Activated T-cell treated with anti-CD3 and anti-CD28 coated beads, Interleukin-2, amount 50 U/mL, for 4 hours (primary cell): ENCODE results near the gene ATP5IF1. TPM values are rescaled to one million over a fixed set of nuclear protein-coding genes. Genes with fewer than 3 reads are reported as not detected.

Experiments used
- ATAC-seq, 2 donors: fragments of 200-7000 bp; cut with Tn5 transposase; one replicate each; pipeline ENCODE4 v1.10.0; 2021
- DNase-seq: peaks from one replicate; pipeline ENCODE4 v3.0.0-alpha.2; 2020
- H3K27me3 Mint-ChIP-seq: one replicate; pipeline ENCODE4 v1.8.0; 2021; ENCODE audit warnings: low read depth, mixed read lengths
- H3K36me3 Mint-ChIP-seq: one replicate; pipeline ENCODE4 v1.8.0; 2022; ENCODE audit warnings: mixed read lengths; ENCODE audit not compliant: insufficient read depth
- H3K4me1 Mint-ChIP-seq: one replicate; pipeline ENCODE4 v1.8.0; 2021; ENCODE audit warnings: low read depth, mixed read lengths
- H3K4me3 Mint-ChIP-seq: one replicate; pipeline ENCODE4 v1.8.0; 2021; ENCODE audit warnings: mild to moderate bottlenecking, moderate library complexity, mixed read lengths
- H3K9me3 Mint-ChIP-seq: one replicate; pipeline ENCODE4 v1.8.0; 2021; ENCODE audit warnings: mixed read lengths
- total RNA-seq, 3 donors: library from RNA; stranded (reverse); gene quantifications; one replicate each; pipeline ENCODE4 v1.2.1, GENCODE V29; 2021

Gene ATP5IF1
- total RNA-seq, 3 donors from 2014 or later = 110 to 121 (median 114) TPM

DNA sequence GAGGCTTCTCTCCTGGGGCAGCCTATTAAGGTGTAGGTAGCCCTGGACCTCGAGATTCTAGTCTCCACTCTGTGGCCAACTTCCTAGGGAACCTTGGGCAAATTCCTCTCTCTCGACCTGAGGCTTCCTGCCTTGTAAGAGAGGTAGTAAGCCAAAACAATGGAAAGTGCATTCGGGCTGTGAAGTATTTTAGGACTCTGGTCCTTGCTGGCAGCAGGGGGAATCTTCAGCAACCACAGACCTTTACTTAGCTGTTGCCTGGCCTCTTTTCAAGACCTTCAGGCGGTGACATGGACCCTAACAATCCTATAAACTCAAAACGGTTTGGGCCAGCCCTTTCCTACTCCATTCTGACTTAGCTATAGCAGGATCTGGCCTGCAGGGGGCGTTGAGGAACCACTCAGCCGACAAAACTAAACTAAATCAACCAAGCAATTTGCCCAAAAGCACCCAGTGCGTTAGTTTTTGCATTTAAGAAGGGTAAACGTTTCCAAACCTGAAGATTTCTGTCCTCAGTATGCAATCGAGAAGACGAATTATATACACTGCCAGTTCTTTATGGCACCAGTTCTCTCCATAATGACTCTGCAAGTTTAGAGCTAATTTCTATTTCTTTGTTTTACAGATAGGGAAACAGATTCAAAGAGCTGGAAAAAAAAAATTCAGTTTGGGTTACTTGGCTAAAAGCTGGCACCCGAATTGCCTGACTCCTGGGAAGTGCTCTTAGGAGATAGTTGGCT lies 12.5 kb downstream of the ATP5IF1 start:
- H3K36me3 Mint-ChIP-seq = no peaks in the 10 kb centered on the region
- DNase-seq (peak; percentile 76), ATAC-seq (peak; percentile 29 to 42)
- H3K4me3 Mint-ChIP-seq = peak overlapping the region; percentile 71
- peaks cover 55% of the 10 kb centered on the region for H3K4me1 Mint-ChIP-seq
- no peaks in the 10 kb centered on the region for H3K27me3 Mint-ChIP-seq
- no peaks in the 10 kb centered on the region for H3K9me3 Mint-ChIP-seq

GRCh38 chr1:28249013-28249865 lies 13.3 kb downstream of the ATP5IF1 start:
- ATAC-seq = peak; percentile 27 to 36
- DNase-seq = peak; percentile 30
- Mint-ChIP-seq H3K4me1 (peaks cover 48% of the 10 kb centered on the region), H3K4me3 (peak overlapping the region; percentile 71), H3K36me3 (no peaks in the 10 kb centered on the region), H3K27me3 (no peaks in the 10 kb centered on the region), H3K9me3 (no peaks in the 10 kb centered on the region)

- peaks cover 41% of the 10 kb centered on the region for H3K4me1 Mint-ChIP-seq
- ATAC-seq (no peak), DNase-seq (no peak)
- H3K27me3 Mint-ChIP-seq = no peaks in the 10 kb centered on the region
- no peak overlapping the region for H3K4me3 Mint-ChIP-seq
- H3K36me3 Mint-ChIP-seq = no peaks in the 10 kb centered on the region
- H3K9me3 Mint-ChIP-seq = no peaks in the 10 kb centered on the region
Observed at GRCh38 chr1:28249866-28250295, 14.0 kb downstream of the ATP5IF1 start.

GRCh38 chr1:28256197-28256827 lies 20.4 kb downstream of the ATP5IF1 start:
- peaks cover 6% of the 10 kb centered on the region for H3K36me3 Mint-ChIP-seq
- no peak for ATAC-seq
- peaks cover 41% of the 10 kb centered on the region for H3K4me1 Mint-ChIP-seq
- DNase-seq = no peak
- H3K4me3 Mint-ChIP-seq = peak overlapping the region; percentile 14
- no peaks in the 10 kb centered on the region for H3K27me3 Mint-ChIP-seq
- H3K9me3 Mint-ChIP-seq = no peaks in the 10 kb centered on the region

- H3K27me3 Mint-ChIP-seq = no peaks in the 10 kb centered on the region
- H3K4me1 Mint-ChIP-seq = peaks cover 44% of the 10 kb centered on the region
- no peak for ATAC-seq
- peaks cover 6% of the 10 kb centered on the region for H3K36me3 Mint-ChIP-seq
- no peak overlapping the region for H3K4me3 Mint-ChIP-seq
- no peak for DNase-seq
- H3K9me3 Mint-ChIP-seq = no peaks in the 10 kb centered on the region
Observed at GRCh38 chr1:28257736-28258135, 21.8 kb downstream of the ATP5IF1 start.

DNA sequence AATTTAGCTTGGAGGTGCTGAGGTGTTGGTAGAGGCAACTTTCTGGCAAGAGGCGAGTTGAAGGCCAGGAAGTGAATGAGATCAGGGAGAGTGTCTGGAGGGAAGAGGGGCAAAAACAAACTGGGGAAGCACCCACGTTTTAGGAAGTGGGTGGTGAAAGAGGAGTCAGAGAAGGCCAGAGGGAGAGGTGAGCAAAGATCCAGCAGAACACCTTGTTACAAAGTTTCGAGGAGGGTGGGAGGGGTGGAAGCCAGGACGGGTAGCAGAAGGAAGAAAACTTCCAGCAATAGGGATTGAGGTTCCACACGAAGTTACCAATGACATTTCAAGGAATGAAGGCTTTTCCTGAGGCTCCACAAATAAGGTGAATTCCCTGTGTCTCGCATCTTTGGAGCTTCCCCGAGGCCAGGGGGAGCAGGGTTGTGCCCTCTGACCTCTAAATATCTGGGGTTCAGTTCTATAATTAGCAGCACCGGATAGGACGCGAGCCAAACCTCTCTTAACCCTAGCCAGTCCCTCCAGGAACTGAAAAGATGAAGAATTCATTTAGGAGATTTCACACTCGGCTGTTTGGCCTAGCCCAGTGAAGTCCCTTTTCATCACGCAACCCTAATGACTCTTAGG lies 22.8 kb downstream of the ATP5IF1 start:
- Mint-ChIP-seq H3K9me3 (no peaks in the 10 kb centered on the region), H3K36me3 (peaks cover 8% of the 10 kb centered on the region), H3K4me1 (peaks cover 48% of the 10 kb centered on the region), H3K4me3 (peak overlapping the region; percentile 82), H3K27me3 (no peaks in the 10 kb centered on the region)
- ATAC-seq (no peak), DNase-seq (no peak)

- H3K36me3 Mint-ChIP-seq = peaks cover 8% of the 10 kb centered on the region
- H3K4me3 Mint-ChIP-seq = peak within 1 kb of the TSS; percentile 82
- H3K9me3 Mint-ChIP-seq = no peaks in the 10 kb centered on the region
- peaks cover 48% of the 10 kb centered on the region for H3K4me1 Mint-ChIP-seq
- peak; percentile 99 for DNase-seq
- H3K27me3 Mint-ChIP-seq = no peaks in the 10 kb centered on the region
- peak; percentile 93 to 95 for ATAC-seq
Observed at GRCh38 chr1:28259252-28259933, 23.5 kb downstream of the ATP5IF1 start, which contains the start of gene SESN2. TSS of gene SESN2 (plus strand) at chr1:28259518. CDS start at chr1:28259848, 330 bp downstream.

- Mint-ChIP-seq H3K4me1 (peaks cover 48% of the 10 kb centered on the region), H3K4me3 (peak overlapping the region; percentile 82), H3K36me3 (peaks cover 8% of the 10 kb centered on the region), H3K27me3 (no peaks in the 10 kb centered on the region), H3K9me3 (no peaks in the 10 kb centered on the region)
- DNase-seq (peak; percentile 20), ATAC-seq (peak in 1 of 2 donors; percentile 1)
Observed at GRCh38 chr1:28259934-28260802, 24.2 kb downstream of the ATP5IF1 start.

- ATAC-seq = no peak
- Mint-ChIP-seq H3K36me3 (peaks cover 8% of the 10 kb centered on the region), H3K9me3 (no peaks in the 10 kb centered on the region), H3K27me3 (no peaks in the 10 kb centered on the region), H3K4me3 (peak overlapping the region; percentile 82), H3K4me1 (peaks cover 44% of the 10 kb centered on the region)
- no peak for DNase-seq
Observed at GRCh38 chr1:28260803-28261174, 24.9 kb downstream of the ATP5IF1 start.

- no peak overlapping the region for H3K4me3 Mint-ChIP-seq
Observed at GRCh38 chr1:28264897-28265296, 29.0 kb downstream of the ATP5IF1 start.

GRCh38 chr1:28265577-28265976 lies 29.7 kb downstream of the ATP5IF1 start:
- H3K36me3 Mint-ChIP-seq = peaks cover 12% of the 10 kb centered on the region
- no peak for ATAC-seq
- no peaks in the 10 kb centered on the region for H3K27me3 Mint-ChIP-seq
- H3K9me3 Mint-ChIP-seq = no peaks in the 10 kb centered on the region
- DNase-seq = no peak
- no peak overlapping the region for H3K4me3 Mint-ChIP-seq
- peaks cover 23% of the 10 kb centered on the region for H3K4me1 Mint-ChIP-seq

More at GRCh38 chr1:28264897-28265296, 29.0 kb downstream of the ATP5IF1 start:
- ATAC-seq = no peak
- Mint-ChIP-seq H3K4me1 (peaks cover 24% of the 10 kb centered on the region), H3K36me3 (peaks cover 11% of the 10 kb centered on the region), H3K27me3 (no peaks in the 10 kb centered on the region), H3K9me3 (no peaks in the 10 kb centered on the region)
- DNase-seq = no peak

DNA sequence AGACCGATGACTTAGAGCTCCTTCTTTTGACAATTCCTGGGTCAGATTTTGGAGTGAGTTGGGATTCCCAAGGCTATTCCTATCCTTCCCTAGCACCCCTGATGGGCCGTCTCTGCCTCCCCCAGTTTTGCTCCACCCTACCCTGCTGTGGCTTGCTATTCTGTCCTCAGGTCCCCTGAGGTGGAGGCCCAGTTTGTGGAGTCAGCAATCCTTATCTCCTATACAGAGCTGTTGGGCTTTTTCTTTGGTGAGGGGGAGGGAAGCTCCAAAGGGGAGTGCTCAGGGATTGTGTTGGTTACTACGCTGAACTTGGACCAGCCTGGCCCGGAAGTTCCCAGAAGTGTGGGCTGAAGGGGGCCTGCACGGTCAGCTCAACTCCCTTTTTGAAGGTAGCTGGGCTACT lies 31.0 kb downstream of the ATP5IF1 start:
- DNase-seq (no peak), ATAC-seq (no peak)
- Mint-ChIP-seq H3K27me3 (no peaks in the 10 kb centered on the region), H3K4me3 (no peak overlapping the region), H3K4me1 (peaks cover 13% of the 10 kb centered on the region), H3K9me3 (no peaks in the 10 kb centered on the region), H3K36me3 (peaks cover 6% of the 10 kb centered on the region)

DNA sequence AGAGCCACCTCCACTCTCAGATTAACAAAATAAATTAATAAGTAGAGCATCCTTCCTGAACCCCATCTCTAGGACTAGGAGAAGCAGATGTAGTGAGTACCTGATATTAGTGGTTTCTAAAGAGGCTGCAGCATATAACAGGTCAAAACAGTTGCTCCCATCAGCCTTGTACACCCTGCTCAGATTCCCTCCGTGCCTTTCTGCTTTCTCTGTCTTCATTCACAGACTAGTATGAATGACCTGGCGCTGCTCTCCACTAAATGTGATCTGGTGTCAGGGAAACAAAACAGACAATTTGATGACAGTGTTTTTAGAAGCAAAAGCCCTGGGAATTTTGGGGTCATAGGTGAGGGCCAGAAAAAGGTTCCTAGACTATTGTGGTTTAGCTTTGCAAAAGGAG lies 31.7 kb downstream of the ATP5IF1 start:
- Mint-ChIP-seq H3K4me1 (peaks cover 13% of the 10 kb centered on the region), H3K36me3 (peaks cover 6% of the 10 kb centered on the region), H3K9me3 (no peaks in the 10 kb centered on the region), H3K27me3 (no peaks in the 10 kb centered on the region), H3K4me3 (no peak overlapping the region)
- DNase-seq (no peak), ATAC-seq (no peak)
